ENCODE measurements around the gene CCL17.

CCL17 gene

DNA sequence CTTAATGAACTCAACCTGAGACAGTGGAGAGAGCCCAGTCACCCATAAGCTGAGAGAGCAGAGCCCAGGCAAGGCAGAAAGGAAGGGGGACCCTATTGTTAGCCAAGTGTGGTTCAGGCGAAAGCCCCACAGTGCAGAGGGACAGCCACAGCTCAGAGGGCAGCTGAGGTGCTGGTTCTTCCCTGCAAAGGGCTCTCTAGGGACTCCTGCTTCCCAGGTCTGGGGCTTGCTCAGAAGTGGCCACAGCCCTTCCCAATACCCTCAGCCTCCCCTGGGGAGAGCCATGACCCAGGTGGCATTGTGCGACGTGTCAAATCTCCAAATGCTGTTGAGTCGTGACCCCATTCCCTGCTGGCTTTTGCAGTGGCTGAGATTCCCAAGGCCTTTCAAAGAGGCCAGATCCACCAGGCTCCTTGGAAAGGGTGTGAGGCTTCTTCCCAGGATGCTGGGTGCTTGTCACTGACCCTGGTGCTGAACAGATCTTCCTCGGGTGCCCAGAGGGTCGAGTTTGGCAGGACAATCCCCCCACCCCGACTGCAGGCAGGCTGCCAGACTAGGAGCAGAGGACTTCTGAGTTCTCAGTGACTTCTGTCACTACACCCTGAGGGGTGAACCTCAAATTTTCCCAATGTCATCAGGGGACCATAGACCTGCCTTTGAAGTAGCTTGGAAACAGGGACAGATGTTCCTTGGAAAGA, 2.5 kb upstream of the CCL17 start:
- TF ChIP-seq, protein P1, sequence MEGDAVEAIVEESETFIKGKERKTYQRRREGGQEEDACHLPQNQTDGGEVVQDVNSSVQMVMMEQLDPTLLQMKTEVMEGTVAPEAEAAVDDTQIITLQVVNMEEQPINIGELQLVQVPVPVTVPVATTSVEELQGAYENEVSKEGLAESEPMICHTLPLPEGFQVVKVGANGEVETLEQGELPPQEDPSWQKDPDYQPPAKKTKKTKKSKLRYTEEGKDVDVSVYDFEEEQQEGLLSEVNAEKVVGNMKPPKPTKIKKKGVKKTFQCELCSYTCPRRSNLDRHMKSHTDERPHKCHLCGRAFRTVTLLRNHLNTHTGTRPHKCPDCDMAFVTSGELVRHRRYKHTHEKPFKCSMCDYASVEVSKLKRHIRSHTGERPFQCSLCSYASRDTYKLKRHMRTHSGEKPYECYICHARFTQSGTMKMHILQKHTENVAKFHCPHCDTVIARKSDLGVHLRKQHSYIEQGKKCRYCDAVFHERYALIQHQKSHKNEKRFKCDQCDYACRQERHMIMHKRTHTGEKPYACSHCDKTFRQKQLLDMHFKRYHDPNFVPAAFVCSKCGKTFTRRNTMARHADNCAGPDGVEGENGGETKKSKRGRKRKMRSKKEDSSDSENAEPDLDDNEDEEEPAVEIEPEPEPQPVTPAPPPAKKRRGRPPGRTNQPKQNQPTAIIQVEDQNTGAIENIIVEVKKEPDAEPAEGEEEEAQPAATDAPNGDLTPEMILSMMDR (IDR thresholded peaks at IDR 0.05; ENCODE audit: borderline replicate concordance, insufficient read depth, low read depth, low read length) = no peak
- no peak overlapping the region for H3K4me3 ChIP-seq (ENCODE audit: low read depth, low read length)

DNA sequence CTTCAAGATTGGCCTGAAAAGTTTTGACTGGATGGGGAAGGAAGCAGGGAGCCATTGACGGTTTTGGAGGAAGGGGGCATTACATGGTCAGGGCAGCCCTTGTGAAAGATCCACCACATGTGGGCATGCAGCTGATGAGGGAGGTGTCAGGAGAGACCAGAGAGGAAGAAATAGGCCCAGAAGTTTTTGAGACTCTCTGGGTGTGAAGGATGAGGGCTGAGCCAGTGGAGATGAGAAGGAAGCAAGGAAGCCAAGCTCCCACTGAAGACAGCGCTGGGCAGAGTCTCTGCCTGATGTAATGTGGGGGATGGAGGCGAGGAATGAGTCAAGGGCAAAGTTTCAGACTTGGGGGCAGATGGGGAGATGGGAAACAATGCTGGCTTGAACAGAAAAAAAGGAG, 530 bp downstream of the CCL17 start:
- H3K4me3 ChIP-seq (ENCODE audit: low read depth, low read length) = no peak overlapping the region
- TF ChIP-seq, protein P1 (IDR thresholded peaks at IDR 0.05; ENCODE audit: borderline replicate concordance, insufficient read depth, low read depth, low read length) = no peak

DNA sequence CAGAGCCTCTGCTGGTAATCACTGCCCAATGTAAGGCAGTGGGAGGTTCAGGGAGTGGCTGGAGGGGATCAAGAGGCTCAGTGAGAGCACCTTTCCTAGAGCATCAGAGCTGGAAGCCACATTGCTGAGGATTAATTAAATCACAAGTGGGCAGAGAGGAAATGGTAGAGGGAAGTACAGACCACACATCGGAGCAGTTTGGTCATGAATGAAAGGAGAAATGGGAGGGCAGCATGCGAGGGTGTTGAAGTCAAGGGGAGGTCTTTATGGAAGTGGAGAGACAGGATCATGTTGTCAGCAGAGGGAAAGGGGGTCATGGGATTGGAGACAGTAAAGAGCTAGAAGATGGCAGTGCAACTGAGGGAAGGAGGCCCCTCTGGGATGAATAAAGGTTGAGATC, 2.3 kb downstream of the CCL17 start:
- no peak overlapping the region for H3K4me3 ChIP-seq (ENCODE audit: low read depth, low read length)

DNA sequence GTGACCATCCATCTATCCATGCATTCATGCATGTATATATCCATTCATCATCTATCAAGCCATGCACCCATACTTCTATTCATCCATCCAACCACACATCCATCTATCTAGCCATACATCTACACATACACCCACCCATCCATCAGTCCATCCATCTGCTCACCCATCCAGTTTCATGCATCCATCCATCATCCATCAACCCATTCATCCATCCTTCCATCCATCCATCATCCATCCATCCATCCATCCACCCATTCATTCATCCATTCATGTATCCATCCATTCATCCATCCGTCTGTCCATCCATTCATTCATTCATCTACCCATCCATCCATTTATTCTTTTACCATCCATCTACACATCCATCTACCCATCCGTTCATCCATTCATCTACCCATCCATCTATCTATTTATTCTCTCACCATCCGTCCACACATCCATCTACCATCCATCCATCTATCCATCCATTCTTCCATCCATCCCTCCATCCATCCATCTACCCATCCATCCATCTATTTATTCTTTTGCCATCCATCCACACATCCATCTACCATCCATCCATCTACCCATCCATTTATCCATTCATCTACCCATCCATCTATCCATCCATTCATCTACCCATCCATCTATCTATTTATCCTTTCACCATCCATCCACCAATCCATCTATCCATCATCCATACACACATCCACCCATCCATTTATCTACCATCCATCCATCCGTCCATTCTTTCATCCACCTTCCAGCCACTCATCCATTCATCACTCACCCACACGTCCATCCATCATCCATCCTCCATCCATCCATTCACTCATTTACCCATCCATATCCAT, 3.2 kb downstream of the CCL17 start:
- TF ChIP-seq, protein P1 (IDR thresholded peaks at IDR 0.05; ENCODE audit: borderline replicate concordance, insufficient read depth, low read depth, low read length) = no peak

More for the DNA sequence above, 2.3 kb downstream of the CCL17 start:
- TF ChIP-seq, protein P1 (IDR thresholded peaks at IDR 0.05; ENCODE audit: borderline replicate concordance, insufficient read depth, low read depth, low read length) = no peak

DNA sequence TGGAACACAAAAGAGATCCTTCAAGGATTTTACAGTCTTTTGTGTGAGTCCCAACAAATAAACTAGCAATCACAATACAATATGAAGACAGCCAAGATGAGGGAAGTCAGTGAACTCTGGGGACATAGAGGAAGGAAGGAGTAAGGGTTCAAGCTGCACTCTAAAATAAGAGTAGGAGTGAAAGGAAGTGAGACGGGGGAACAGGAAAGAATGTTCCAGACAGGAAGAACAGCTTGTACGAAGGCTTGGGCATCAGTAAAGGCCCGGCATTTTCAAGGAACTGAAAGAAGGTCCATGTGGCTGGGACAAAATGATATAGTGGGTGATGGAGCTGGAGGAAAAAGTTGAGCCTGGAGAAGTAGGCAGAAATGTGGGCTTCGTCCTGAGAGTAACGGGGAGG, 4.5 kb downstream of the CCL17 start:
- TF ChIP-seq, protein P1 (IDR thresholded peaks at IDR 0.05; ENCODE audit: borderline replicate concordance, insufficient read depth, low read depth, low read length) = no peak

More for the DNA sequence above, 3.2 kb downstream of the CCL17 start:
- no peak overlapping the region for H3K4me3 ChIP-seq (ENCODE audit: low read depth, low read length)

DNA sequence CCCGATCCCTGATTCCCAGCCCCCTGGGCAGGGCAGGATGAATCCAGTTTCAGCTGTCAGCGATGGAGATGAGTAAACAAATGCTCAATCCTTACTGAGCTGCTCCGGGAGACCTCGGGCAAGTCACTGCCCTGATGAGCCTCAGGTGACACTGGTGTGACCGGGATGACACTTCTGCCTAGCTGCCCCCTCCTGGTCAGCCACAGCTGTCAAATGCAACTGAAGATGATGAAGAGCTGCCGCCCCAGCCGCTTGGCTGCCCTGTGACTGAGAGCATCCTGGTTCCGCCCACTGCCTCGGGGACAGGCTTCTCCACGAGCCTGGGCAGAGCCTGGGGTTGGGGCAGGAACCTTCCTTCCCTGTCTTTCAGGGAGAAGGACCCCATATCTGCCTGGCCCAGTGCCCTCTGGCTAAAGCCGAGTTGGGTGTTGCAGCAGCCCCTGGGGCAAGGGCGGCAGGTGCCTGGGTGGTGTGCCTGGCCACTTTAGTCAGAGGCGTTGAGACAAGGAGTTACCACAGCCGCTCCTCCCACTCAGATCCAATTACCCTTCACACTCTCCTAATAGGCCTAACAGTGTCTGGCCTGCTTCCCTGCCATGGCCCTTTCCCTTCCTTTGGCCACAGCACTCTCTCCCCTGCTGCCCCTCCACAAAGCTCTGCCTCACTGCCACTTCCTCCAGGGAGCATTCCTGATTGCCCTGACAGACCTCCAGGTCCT, 5.5 kb downstream of the CCL17 start:
- H3K4me3 ChIP-seq (ENCODE audit: low read depth, low read length) = no peak overlapping the region
- TF ChIP-seq, protein P1 (IDR thresholded peaks at IDR 0.05; ENCODE audit: borderline replicate concordance, insufficient read depth, low read depth, low read length) = no peak

More for the DNA sequence above, 4.5 kb downstream of the CCL17 start:
- no peak overlapping the region for H3K4me3 ChIP-seq (ENCODE audit: low read depth, low read length)
